Measurements from ENCODE around the gene RPL7L1.

RPL7L1 gene

DNA sequence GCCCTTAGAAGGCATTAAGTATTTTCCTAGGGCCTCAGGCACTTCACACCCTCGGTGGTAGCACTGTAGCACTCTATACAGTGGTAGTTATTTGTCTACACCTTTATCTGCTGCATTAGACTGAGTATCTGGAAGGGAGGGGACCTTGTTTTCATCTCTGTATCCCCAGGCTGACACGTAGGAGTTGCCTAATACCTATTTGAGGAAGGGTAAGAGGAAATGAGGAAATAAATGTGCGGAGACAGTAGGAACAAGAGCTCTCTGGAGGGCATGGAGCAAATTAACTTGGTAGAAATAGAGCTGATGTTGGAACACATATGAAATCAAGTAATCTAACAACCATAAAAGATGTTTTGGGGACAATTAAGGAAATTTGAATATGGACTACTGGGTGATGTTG lies 53.8 kb downstream of the RPL7L1 start:
- no peak for DNase-seq (ENCODE audit: low spot score)

GRCh38 chr6:42935322-42935721 lies 55.9 kb downstream of the RPL7L1 start:
- no peak for DNase-seq (ENCODE audit: low spot score)

DNA sequence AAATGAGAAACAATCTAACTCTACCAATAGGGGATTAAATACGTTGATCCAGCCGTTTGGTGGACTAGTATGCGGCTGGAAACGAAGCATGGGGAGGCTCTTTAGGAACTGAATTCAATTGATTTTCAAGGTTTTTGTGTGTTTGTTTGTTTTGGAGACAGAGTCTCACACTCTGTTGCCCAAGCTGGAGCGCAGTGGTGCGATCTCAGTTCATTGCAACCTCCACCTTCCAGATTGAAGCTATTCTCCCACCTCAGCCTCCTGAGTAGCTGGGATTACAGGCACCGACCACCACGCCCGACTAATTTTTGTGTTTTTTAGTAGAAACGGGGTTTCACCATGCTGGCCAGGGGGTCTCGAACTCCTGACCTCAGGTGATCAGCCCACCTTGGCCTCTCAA lies 57.0 kb downstream of the RPL7L1 start:
- no peak for DNase-seq (ENCODE audit: low spot score)

DNA sequence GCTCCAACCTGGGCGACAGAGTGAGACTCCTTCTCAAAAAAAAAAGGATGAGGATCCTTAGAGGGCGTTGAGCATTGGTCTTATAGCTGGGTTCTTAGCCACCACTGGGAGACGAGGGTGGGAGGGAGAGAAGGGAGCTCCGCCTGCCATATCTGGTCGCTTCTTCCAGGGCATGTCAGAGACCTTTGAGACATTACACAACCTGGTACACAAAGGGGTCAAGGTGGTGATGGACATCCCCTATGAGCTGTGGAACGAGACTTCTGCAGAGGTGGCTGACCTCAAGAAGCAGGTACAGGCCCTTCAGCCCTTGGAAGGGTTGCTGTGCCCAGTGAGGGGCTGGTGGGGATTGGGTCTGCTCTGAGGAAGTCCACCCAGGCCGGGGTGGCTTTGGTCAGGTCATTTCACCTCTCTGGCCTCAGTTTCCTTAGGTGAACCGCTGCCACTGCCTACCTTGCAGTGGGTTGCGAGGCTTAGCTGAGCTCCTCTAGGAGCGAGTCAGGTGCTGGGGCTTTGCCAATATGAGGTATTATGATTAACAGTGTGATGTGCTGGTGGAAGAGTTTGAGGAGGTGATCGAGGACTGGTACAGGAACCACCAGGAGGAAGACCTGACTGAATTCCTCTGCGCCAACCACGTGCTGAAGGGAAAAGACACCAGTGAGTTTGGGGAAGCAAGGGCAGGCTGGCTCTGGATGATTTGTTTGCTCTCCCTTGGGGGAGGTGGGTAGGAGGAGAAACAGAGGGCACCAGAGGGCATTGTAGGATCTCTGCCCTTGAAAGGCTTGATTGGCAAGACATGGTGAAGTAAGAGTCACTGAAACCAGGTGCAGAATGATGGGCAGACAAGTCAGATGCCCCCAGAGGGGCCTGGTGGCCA lies 58.4 kb downstream of the RPL7L1 start:
- DNase-seq (ENCODE audit: low spot score) = no peak

- no peak for DNase-seq (ENCODE audit: low spot score)
Measured at GRCh38 chr6:42938428-42938796, 59.0 kb downstream of the RPL7L1 start.

- DNase-seq (ENCODE audit: low spot score) = no peak
Measured at GRCh38 chr6:42938987-42939809, 59.8 kb downstream of the RPL7L1 start.
